Left ventricle myocardium inferior (tissue), 1 donor: Measurements from ENCODE around the gene CBFB. TPM values are rescaled to one million over a fixed set of nuclear protein-coding genes. Genes with fewer than 3 reads are reported as not detected.

Experiments used
- DNase-seq: peaks from one replicate; pipeline ENCODE4 v3.0.0-alpha.2; 2020
- H3K27ac ChIP-seq: fragments of 200-600 bp; replicated peaks from 2 replicates; pipeline ENCODE4 v1.8.0; 2021
- H3K27me3 ChIP-seq: fragments of 200-600 bp; 2 replicates; pipeline ENCODE4 v1.8.0; 2021; ENCODE audit warnings: low read depth
- H3K36me3 ChIP-seq: fragments of 200-600 bp; 2 replicates; pipeline ENCODE4 v1.8.0; 2021
- H3K4me1 ChIP-seq: fragments of 200-600 bp; 2 replicates; pipeline ENCODE4 v1.8.0; 2021
- H3K4me3 ChIP-seq: fragments of 200-600 bp; 2 replicates; pipeline ENCODE4 v1.8.0; 2021; ENCODE audit warnings: mild to moderate bottlenecking, moderate library complexity
- H3K9me3 ChIP-seq: fragments of 200-600 bp; replicated peaks from 2 replicates; pipeline ENCODE4 v1.8.0; 2021
- intact Hi-C: fragments of 100-400 bp; cut with micrococcal nuclease; formaldehyde crosslinking; loops from one replicate; pipeline ENCODE4 v1.11.0; 2022
- total RNA-seq: library from RNA; stranded (reverse); fragmentation: NEBNext Ultra II Directional; extraction: Animal tissue kit (Norgen Biotek cat#: 25700); gene quantifications from one replicate; pipeline ENCODE4 v1.2.1, GENCODE V29; 2021
- TF ChIP-seq, protein P1 (sequence below): fragments of 200-600 bp; IDR thresholded peaks from 2 replicates; pipeline ENCODE4 v1.8.0; 2021; ENCODE audit warnings: antibody characterized with exemption, mild to moderate bottlenecking, borderline replicate concordance
- donor health status: DM: no; HTN: yes; CAD: no; lungs with severe emphysema.

Gene CBFB
- total RNA-seq, 1 donor from 2014 or later: 25.2 TPM

DNA sequence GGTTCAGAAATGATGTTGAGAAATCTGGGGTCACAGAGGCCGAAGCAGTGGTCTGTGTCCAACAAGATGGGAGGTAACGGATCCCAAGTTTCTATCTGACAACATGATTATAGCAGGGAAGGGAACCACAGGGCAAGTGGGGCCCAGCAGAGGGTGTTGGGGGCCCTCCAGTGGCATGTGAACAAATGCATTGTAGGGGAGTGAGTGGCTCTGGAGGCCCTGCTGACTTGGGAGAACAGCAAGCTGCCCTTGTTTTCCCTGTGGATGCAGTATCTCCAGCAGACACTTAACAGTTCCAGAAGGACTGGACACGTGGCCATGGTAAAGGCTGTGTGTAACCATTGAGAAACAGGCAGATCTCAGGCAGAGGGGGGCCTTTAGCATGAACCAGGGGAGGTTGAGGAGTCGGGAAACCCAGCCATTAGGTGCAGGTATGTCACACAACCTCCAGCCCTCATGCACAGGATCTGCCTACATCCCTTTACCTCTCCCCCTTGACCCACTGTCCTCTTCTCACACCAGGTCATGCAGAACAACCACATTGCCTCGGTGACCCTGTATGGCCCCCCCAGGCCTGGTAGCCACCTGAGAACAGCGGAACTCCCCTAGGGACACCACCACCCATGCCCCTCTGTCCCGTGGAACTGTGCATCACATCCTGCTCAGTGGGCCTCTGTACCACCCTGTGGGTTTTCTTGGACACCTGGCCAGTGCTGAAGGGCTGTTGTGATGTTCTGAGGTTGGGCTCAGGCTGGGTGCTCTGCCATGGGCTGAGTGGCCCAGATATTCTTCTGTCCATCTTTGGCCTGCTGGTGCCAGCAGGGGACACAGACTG is 117.8 kb downstream of the CBFB start:
- peaks cover 19% of the 10 kb centered on the region for H3K4me1 ChIP-seq
- H3K27me3 ChIP-seq: peaks cover 12% of the 10 kb centered on the region
- no peak overlapping the region for H3K27ac ChIP-seq
- TF ChIP-seq, protein P1, sequence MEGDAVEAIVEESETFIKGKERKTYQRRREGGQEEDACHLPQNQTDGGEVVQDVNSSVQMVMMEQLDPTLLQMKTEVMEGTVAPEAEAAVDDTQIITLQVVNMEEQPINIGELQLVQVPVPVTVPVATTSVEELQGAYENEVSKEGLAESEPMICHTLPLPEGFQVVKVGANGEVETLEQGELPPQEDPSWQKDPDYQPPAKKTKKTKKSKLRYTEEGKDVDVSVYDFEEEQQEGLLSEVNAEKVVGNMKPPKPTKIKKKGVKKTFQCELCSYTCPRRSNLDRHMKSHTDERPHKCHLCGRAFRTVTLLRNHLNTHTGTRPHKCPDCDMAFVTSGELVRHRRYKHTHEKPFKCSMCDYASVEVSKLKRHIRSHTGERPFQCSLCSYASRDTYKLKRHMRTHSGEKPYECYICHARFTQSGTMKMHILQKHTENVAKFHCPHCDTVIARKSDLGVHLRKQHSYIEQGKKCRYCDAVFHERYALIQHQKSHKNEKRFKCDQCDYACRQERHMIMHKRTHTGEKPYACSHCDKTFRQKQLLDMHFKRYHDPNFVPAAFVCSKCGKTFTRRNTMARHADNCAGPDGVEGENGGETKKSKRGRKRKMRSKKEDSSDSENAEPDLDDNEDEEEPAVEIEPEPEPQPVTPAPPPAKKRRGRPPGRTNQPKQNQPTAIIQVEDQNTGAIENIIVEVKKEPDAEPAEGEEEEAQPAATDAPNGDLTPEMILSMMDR: no peak
- peaks cover 64% of the 10 kb centered on the region for H3K36me3 ChIP-seq
- no peak for DNase-seq
- no peak overlapping the region for H3K4me3 ChIP-seq
- no peaks in the 10 kb centered on the region for H3K9me3 ChIP-seq
- intact Hi-C loops: no loop called here

GRCh38 chr16:67147437-67148140 is 118.6 kb downstream of the CBFB start:
- Histone ChIP-seq H3K27ac (no peak overlapping the region), H3K9me3 (no peaks in the 10 kb centered on the region), H3K4me1 (peaks cover 19% of the 10 kb centered on the region), H3K4me3 (no peak overlapping the region), H3K36me3 (peaks cover 55% of the 10 kb centered on the region), H3K27me3 (peaks cover 12% of the 10 kb centered on the region)
- TF ChIP-seq, protein P1: no peak
- DNase-seq: no peak
- intact Hi-C loops: no loop called here

DNA sequence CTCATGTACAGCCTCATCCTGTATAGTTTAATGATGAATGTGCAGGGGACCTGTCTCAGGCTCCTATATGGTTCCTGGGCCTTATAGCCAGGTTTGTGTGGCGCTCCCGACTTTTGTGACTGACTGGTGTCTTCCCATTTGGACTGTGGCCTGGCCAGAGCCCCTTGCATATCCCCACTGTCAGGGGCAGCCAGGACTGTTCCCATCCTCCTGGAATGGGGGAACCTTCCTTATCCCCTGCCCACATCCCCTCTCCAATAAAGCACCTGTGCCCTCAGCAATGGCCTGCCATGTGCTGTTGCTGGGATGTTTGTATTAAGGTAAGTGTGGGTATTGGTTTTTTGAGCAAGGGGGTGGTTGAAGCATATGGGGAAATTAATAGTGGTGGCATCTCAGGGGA is 119.3 kb downstream of the CBFB start:
- Histone ChIP-seq H3K27ac (no peak overlapping the region), H3K36me3 (peaks cover 49% of the 10 kb centered on the region), H3K27me3 (peaks cover 12% of the 10 kb centered on the region), H3K4me1 (peaks cover 19% of the 10 kb centered on the region), H3K9me3 (no peaks in the 10 kb centered on the region), H3K4me3 (no peak overlapping the region)
- no peak for DNase-seq
- intact Hi-C loops: no loop called here
- TF ChIP-seq, protein P1: no peak

DNA sequence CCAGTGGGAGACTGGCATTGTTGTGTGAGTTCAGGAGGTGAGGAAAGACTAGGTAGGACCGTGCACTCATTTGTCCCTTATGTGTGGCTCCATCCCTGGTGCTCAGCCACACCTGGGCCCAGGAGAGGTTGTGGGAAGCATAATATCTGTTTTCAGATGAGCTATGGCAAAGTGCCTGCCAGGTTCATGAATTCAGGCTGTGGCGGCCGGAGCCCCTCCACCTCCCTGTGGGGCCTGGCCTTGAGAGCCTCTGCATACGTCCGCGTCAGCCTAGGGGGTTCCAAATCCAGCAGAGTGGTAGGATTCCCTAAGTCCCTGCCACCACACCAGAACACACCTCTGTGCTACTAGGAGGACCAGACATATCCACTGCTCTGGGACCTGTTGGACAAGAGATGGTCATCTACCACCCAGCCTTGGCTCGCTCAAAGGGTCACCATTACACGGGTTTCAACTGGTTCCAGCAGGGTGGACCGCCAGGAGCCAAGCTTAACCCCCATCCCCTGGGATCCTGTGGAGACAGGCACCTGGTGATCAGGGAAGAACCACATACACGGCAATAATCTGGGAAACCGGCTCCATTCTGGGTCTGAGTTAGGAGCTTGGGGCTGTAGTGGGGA is 119.8 kb downstream of the CBFB start:
- intact Hi-C loops: no loop called here
- TF ChIP-seq, protein P1: no peak
- peaks cover 44% of the 10 kb centered on the region for H3K36me3 ChIP-seq
- no peaks in the 10 kb centered on the region for H3K9me3 ChIP-seq
- H3K4me3 ChIP-seq: no peak overlapping the region
- H3K27me3 ChIP-seq: peaks cover 12% of the 10 kb centered on the region
- no peak for DNase-seq
- H3K27ac ChIP-seq: no peak overlapping the region
- peaks cover 19% of the 10 kb centered on the region for H3K4me1 ChIP-seq

DNA sequence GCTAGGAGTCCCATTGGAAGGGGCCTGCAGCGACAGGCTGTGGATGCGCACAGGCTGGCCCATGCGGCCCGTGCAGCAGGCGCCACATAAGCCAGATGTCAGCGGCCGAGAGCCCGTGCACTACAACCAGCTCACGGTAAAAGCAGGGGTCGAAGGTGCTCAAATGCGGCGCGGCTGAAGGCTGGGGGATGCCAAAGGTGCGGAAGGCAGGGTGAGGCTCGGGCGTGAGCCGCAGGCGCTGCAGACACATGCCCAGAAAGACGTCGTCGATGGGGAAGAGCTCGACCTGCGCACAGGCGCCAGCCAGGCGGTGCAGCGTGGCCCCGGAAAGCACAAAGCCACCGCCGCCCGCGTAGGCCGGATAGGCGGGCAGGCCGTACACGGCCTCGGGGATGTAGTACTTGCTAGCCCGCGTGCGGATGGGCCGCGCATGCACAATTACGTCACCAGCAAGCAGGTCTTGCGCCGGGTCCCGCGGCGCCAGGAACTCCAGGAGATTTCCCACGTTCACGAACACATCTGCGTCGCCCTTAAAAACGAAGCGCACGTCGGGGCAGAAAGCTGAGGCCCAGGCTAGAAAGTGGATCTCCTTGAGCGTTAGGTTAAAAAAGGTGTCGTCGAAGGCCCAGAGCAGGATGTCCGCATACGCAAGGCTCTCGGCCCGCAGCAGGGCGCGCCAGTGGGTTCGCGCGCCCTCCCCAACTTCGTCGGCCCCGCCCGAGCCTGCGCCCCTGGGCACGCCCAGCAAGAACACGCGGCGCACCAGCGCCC is 120.5 kb downstream of the CBFB start:
- Histone ChIP-seq H3K4me3 (peak overlapping the region; percentile 75), H3K27me3 (peaks cover 12% of the 10 kb centered on the region), H3K9me3 (no peaks in the 10 kb centered on the region), H3K4me1 (peaks cover 20% of the 10 kb centered on the region), H3K27ac (peak overlapping the region; percentile 82), H3K36me3 (peaks cover 37% of the 10 kb centered on the region)
- TF ChIP-seq, protein P1: no peak
- DNase-seq: no peak
- intact Hi-C loops: loop anchor here (5.0 kb wide), 1 partner anchor 172 kb away; no protein-coding TSS in a partner anchor
